Panc1 (cell line): ENCODE results near the gene YIPF1.

Experiments used
- CTCF ChIP-seq: fragments of 450-650 bp; IDR thresholded peaks from 2 replicates; pipeline ENCODE4 v1.5.1; 2017; ENCODE audit warnings: mild to moderate bottlenecking
- POLR2AphosphoS5 ChIP-seq: IDR thresholded peaks from 2 replicates; pipeline ENCODE4 v1.6.1; 2012; ENCODE audit warnings: mild to moderate bottlenecking, low read depth, low read length, moderate library complexity
- REST ChIP-seq, 2 experiments: IDR thresholded peaks; 2 replicates each; pipeline ENCODE4 v1.6.1; 2011 to 2012; ENCODE audit warnings: low read depth in 2 of 2, control low read depth in 1 of 2, low read length in 1 of 2, mild to moderate bottlenecking in 1 of 2, moderate library complexity in 1 of 2; ENCODE audit not compliant: insufficient read depth in 1 of 2
- SIN3A ChIP-seq: IDR thresholded peaks from 2 replicates; pipeline ENCODE4 v1.6.1; 2012; ENCODE audit warnings: low read depth, mild to moderate bottlenecking, low read length, moderate library complexity, borderline replicate concordance; ENCODE audit not compliant: insufficient read depth
- TCF7L2 ChIP-seq: IDR thresholded peaks from 2 replicates; pipeline ENCODE4 v1.6.1; 2011; ENCODE audit warnings: mild to moderate bottlenecking, low read depth, low read length, inconsistent platforms

GRCh38 chr1:53842347-53842746, 47.2 kb downstream of the YIPF1 start:
- TF ChIP-seq CTCF (no peak), POLR2AphosphoS5 (no peak), SIN3A (no peak), TCF7L2 (no peak), REST (IDR thresholded peaks at IDR 0.05; ENCODE audit: insufficient read depth in 1 of 2, low read depth in 2 of 2, low read length in 1 of 2) (no peak)
